PC-3 (cell line): Measurements from ENCODE around the gene DYNC1I1. TPM values are rescaled to one million over a fixed set of nuclear protein-coding genes. Genes with fewer than 3 reads are reported as not detected.

Source experiments
- ATAC-seq: fragments of 200-7000 bp; cut with Tn5 transposase; 2 replicates; pipeline ENCODE4 v1.9.1; 2020; ENCODE audit warnings: mild to moderate bottlenecking, moderate library complexity
- BruUV-seq: library from RNA; stranded (reverse); fragments of 400-500 nt; replicated peaks from 2 replicates; lab custom pipeline; 2021; lab: Mats Ljungman, UMichigan
- CTCF ChIA-PET: fragments of 300-600 bp; sonication (Branson Sonifier 250); formaldehyde crosslinking; loops from one replicate; lab custom pipeline; 2022; ENCODE audit warnings: antibody characterized with exemption; lab: Charles Lee
- POLR2A ChIA-PET: fragments of 300-600 bp; sonication (Branson Sonifier 250); formaldehyde crosslinking; loops from one replicate; lab custom pipeline; 2022; ENCODE audit warnings: antibody characterized with exemption; ENCODE audit not compliant: unreplicated experiment; lab: Charles Lee
- DNase-seq: peaks from one replicate; pipeline ENCODE4 v3.0.0-alpha.2; 2015
- H2AFZ ChIP-seq: fragments of 300-600 bp; sonication (generic); 2 replicates; pipeline ENCODE4 v1.6.0; 2016; ENCODE audit warnings: antibody characterized with exemption, low read length
- H3F3A ChIP-seq: fragments of 300-600 bp; sonication (generic); one replicate; pipeline ENCODE4 v1.6.0; 2017; ENCODE audit warnings: antibody characterized with exemption, low read length, control low read depth, mild to moderate bottlenecking; ENCODE audit not compliant: unreplicated experiment
- H3K27ac ChIP-seq: fragments of 300-600 bp; sonication (generic); 2 replicates; pipeline ENCODE4 v1.5.1; 2016; ENCODE audit warnings: mild to moderate bottlenecking, low read length
- H3K27me3 ChIP-seq: fragments of 300-600 bp; sonication (generic); 2 replicates; pipeline ENCODE4 v1.6.1; 2016; ENCODE audit warnings: low read length, mixed read lengths
- H3K36me3 ChIP-seq: fragments of 300-600 bp; sonication (generic); 2 replicates; pipeline ENCODE4 v1.6.1; 2016; ENCODE audit warnings: low read depth, mixed run types, low read length, mixed read lengths
- H3K4me1 ChIP-seq: fragments of 300-600 bp; sonication (generic); 2 replicates; pipeline ENCODE4 v1.5.1; 2016; ENCODE audit warnings: low read length; ENCODE audit not compliant: insufficient read depth
- H3K4me2 ChIP-seq: fragments of 300-600 bp; sonication (generic); 2 replicates; pipeline ENCODE4 v1.6.0; 2016; ENCODE audit warnings: low read length
- H3K4me3 ChIP-seq: fragments of 300-600 bp; sonication (generic); 2 replicates; pipeline ENCODE4 v1.5.1; 2016; ENCODE audit warnings: mild to moderate bottlenecking, low read length, mixed read lengths
- H3K79me2 ChIP-seq: fragments of 300-600 bp; sonication (generic); 2 replicates; pipeline ENCODE4 v1.6.1; 2017; ENCODE audit warnings: low read length, mixed read lengths
- H3K9ac ChIP-seq: fragments of 300-600 bp; sonication (generic); 2 replicates; pipeline ENCODE4 v1.6.0; 2016; ENCODE audit warnings: mild to moderate bottlenecking, low read length
- H3K9me2 ChIP-seq: fragments of 300-600 bp; sonication (generic); replicated peaks from 2 replicates; pipeline ENCODE4 v1.6.1; 2016; ENCODE audit warnings: mixed run types, low read length, mixed read lengths
- H3K9me3 ChIP-seq: fragments of 300-600 bp; sonication (generic); 2 replicates; pipeline ENCODE4 v1.6.1; 2016; ENCODE audit warnings: low read length, mixed read lengths
- H4K20me1 ChIP-seq: fragments of 300-600 bp; sonication (generic); 2 replicates; pipeline ENCODE4 v1.6.1; 2016; ENCODE audit warnings: low read length, mixed read lengths
- CTCF ChIP-seq: fragments of 300-600 bp; sonication (generic); conservative IDR thresholded peaks from 2 replicates; pipeline ENCODE4 v1.5.1; 2017; ENCODE audit warnings: antibody characterized with exemption, low read depth, mild to moderate bottlenecking, low read length
- EZH2 ChIP-seq: fragments of 300-600 bp; sonication (generic); IDR thresholded peaks from one replicate; pipeline ENCODE4 v1.6.1; 2017; ENCODE audit warnings: antibody characterized with exemption, mild to moderate bottlenecking, low read length; ENCODE audit not compliant: unreplicated experiment
- EZH2phosphoT487 ChIP-seq: fragments of 300-600 bp; sonication (generic); IDR thresholded peaks from 2 replicates; pipeline ENCODE4 v1.6.1; 2018; ENCODE audit warnings: mild to moderate bottlenecking, antibody characterized with exemption, low read length, borderline replicate concordance
- intact Hi-C: fragments of 100-400 bp; cut with micrococcal nuclease; formaldehyde crosslinking; loops from 2 replicates; pipeline ENCODE4 v1.9.0; 2023
- total RNA-seq: library from RNA; depleted of rRNA; stranded (reverse); fragments of >200 nt; gene quantifications from 2 replicates; pipeline ENCODE4 v1.2.3, GENCODE V29; 2014

Gene DYNC1I1
- total RNA-seq, 1 experiment from 2014 or later = 2.4 TPM

- Histone ChIP-seq H3K27ac (no peak overlapping the region), H3F3A (no peaks in the 10 kb centered on the region), H3K4me3 (no peak overlapping the region), H3K4me2 (no peak overlapping the region), H3K27me3 (no peaks in the 10 kb centered on the region), H3K9me3 (no peaks in the 10 kb centered on the region), H4K20me1 (no peaks in the 10 kb centered on the region), H2AFZ (no peak overlapping the region), H3K9ac (no peak overlapping the region), H3K36me3 (no peaks in the 10 kb centered on the region), H3K4me1 (no peaks in the 10 kb centered on the region), H3K9me2 (no peaks in the 10 kb centered on the region), H3K79me2 (no peaks in the 10 kb centered on the region)
- no TSS peak for BruUV-seq
- DNase-seq (no peak), ATAC-seq (no peak)
- ChIA-PET CTCF (no interaction called here), POLR2A (no interaction called here)
- no peak for TF ChIP-seq CTCF
- TF ChIP-seq EZH2 = no peak
- TF ChIP-seq EZH2phosphoT487 = no peak
- intact Hi-C loops = no loop called here
Measured at GRCh38 chr7:96013836-96014235, 241.5 kb downstream of the DYNC1I1 start.

- H2AFZ ChIP-seq = no peak overlapping the region
- POLR2A ChIA-PET = no interaction called here
- BruUV-seq = no TSS peak
Measured at GRCh38 chr7:96014617-96015016, 242.3 kb downstream of the DYNC1I1 start.

More at GRCh38 chr7:96014617-96015016, 242.3 kb downstream of the DYNC1I1 start:
- no peaks in the 10 kb centered on the region for H3F3A ChIP-seq
- no peaks in the 10 kb centered on the region for H3K4me1 ChIP-seq
- H3K4me2 ChIP-seq = no peak overlapping the region
- no peaks in the 10 kb centered on the region for H3K79me2 ChIP-seq
- no peak overlapping the region for H3K27ac ChIP-seq
- no peaks in the 10 kb centered on the region for H3K36me3 ChIP-seq
- intact Hi-C loops = no loop called here
- no peak for DNase-seq
- no peaks in the 10 kb centered on the region for H4K20me1 ChIP-seq
- no peaks in the 10 kb centered on the region for H3K9me2 ChIP-seq
- ATAC-seq = no peak
- CTCF ChIA-PET = no interaction called here
- TF ChIP-seq EZH2 (no peak), EZH2phosphoT487 (no peak), CTCF (no peak)
- no peak overlapping the region for H3K4me3 ChIP-seq
- no peak overlapping the region for H3K9ac ChIP-seq
- H3K27me3 ChIP-seq = no peaks in the 10 kb centered on the region
- no peaks in the 10 kb centered on the region for H3K9me3 ChIP-seq
